Measurements from ENCODE around the gene WWP2.
A peak's percentile ranks its signal among the peaks of the same experiment; 100 is the strongest.
"Not testable (repeated sequence)": the region's sequence is repeated elsewhere in the genome, so short reads cannot be mapped to it uniquely, and the experiment has no call there.

The WWP2 gene

DNA sequence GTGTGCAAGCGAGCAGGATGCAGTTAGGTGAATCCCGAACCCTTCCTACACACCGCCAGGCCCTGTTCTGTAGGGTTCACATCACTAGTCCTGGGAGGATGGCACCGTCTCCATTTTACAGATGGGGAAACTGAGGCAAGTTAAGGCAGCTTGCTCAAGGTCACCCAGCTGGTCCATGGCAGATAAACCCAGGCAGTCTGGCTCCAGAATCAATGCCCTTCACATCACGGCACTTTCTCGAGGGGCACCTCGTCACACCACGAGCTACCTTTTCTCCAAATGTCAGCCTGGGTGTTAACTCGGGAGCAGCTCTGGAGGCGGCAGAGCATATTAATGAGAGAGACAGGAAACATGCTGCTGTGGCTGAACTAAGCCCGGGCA, 16.9 kb upstream of the WWP2 start:
- DNase-seq: no peak

GRCh38 chr16:69745959-69746358, 16.2 kb upstream of the WWP2 start:
- DNase-seq: no peak

- DNase-seq: no peak
These were observed 15.0 kb upstream of the WWP2 start for GRCh38 chr16:69747115-69747514.

GRCh38 chr16:69748694-69749345, 13.3 kb upstream of the WWP2 start:
- no peak for DNase-seq

GRCh38 chr16:69754143-69754468, 8.0 kb upstream of the WWP2 start:
- DNase-seq: no peak

- DNase-seq: peak; percentile 59 to 98 (median 94)
These were observed 7.4 kb upstream of the WWP2 start, which contains the start of gene NOB1 for GRCh38 chr16:69754469-69755310. Gene NOB1 (minus strand): TSS chr16:69754926. CDS start chr16:69754910, 16 bp downstream.

DNA sequence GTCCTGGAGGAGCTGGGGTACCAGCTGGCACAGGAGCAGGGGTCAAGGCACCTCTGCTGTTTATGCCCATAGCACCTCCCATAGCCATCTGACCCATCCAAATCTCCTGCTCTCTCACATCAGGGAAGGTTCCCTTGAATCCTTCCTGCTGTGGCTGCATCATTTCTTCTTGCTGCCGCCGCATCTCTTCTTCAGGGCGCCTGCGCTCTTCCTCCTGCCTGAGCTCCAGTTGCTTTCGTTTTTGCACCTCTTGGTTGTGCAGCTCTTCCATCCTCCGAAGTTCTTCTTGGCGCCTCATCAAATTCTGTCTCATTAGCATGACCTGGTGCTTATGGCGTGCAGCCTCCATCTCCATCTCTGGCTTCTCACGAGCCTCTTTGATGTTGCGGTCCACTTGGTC, 5.4 kb upstream of the WWP2 start:
- DNase-seq: no peak

- DNase-seq: not testable (repeated sequence)
These were observed 4.8 kb upstream of the WWP2 start for GRCh38 chr16:69757375-69757774.

- DNase-seq: no peak
These were observed 874 bp downstream of the WWP2 start for GRCh38 chr16:69762814-69763598.

DNA sequence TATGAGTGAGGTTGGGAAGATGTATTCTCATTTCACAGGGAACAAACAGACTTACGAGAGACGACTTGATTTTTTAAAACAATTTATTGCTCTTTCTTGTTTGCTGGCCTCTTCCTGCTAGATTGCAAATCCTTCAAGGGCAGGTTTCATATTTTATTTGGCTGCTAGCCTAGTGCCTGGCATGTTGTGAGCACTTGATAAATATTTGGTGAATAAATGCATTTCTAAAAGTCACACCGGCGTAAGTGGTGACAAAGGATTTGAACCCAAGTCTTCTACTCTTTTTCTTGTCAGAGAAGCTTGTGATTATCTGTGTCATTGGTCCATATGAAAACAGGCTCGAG, 1.4 kb downstream of the WWP2 start:
- no peak for DNase-seq

GRCh38 chr16:69767459-69768229, 5.5 kb downstream of the WWP2 start:
- no peak for DNase-seq

- no peak for DNase-seq
These were observed 6.5 kb downstream of the WWP2 start for GRCh38 chr16:69768666-69769065.

DNA sequence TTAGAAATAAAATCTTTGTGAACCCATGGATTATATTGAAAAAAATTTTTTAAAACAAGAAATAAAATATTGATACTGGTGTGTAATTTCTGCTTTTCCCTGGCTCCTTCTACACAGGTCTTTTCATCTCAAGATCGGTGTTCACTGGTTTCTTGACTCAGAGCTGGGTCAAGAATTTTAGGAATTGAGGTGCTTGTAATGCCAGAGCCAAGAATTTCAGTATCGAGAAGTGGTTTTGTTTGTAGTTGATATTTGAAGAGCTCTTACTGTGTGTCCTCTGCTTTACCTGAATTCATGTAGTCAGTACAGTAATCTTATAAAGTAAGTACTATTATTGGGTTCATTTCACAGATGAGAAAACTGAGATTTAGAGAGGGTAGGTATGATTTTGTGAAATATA, 7.3 kb downstream of the WWP2 start:
- no peak for DNase-seq

- no peak for DNase-seq
These were observed 9.5 kb downstream of the WWP2 start for GRCh38 chr16:69771651-69771967.

GRCh38 chr16:69773260-69773947, 11.3 kb downstream of the WWP2 start:
- DNase-seq: no peak

- no peak for DNase-seq
These were observed 13.4 kb downstream of the WWP2 start for GRCh38 chr16:69775563-69775962.

- no peak for DNase-seq
These were observed 17.6 kb downstream of the WWP2 start for GRCh38 chr16:69779724-69780123.

DNA sequence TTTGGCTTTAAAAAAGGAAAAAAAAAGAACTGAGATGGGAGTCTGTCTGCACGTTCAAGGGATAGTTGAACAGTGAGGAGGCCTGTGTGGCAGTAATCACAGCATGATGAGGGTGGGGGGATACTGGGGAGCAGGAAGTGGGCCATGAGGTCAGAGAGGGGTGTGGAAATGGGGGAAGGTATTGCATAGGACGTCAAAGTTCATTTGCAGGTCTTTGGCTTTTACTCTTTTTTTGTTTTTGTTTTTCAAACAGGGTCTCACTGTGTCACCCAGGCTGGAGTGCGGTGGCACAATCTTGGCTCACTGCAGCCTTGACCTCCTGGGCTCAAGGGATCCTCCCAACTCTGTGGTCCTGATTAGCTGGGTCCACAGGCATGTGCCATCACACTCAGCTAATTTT, 19.0 kb downstream of the WWP2 start:
- no peak for DNase-seq

DNA sequence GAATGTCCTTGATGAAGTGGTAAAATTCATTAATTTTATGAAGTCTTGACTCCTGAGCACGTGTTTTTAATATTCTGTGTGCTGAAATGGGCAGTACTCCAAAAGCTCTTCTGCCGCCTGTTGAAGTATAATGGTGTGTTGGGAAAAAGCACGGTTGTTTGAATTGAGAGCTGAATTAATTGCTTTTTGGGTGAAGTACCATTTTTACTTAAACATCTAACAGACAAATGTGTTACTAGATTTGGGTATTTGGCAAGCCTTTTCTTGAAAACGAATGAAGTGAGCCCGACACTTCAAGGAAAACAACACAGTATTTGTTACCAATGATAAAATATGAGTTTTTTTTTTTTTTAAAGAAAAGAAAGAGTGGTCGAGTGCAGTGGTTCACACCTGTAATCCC, 22.5 kb downstream of the WWP2 start:
- no peak for DNase-seq

DNA sequence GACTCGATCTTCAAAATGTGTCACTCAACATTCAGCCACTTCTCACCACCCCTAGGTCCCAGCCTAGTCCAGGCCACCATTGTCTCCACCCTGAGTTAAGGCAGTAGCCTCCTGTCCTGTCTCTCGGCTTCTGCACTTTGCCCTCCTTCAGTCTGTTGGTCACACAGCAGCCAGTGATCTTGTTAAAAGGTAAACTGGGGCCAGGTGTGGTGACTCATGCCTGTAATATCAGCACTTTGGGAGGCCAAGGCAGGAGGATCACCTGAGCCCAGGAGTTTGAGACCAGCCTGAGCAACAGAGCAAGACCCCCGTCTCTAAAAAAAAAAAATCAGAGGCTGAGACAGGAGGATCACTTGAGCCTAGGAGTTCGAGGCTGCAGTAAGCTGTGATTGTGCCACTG, 25.8 kb downstream of the WWP2 start:
- DNase-seq: no peak

- DNase-seq: not testable (repeated sequence)
These were observed 29.3 kb downstream of the WWP2 start for GRCh38 chr16:69791391-69791847.

All from anterior cingulate cortex (tissue), 58 donors.